ENCODE data around the gene APEX1.

The APEX1 gene

DNA sequence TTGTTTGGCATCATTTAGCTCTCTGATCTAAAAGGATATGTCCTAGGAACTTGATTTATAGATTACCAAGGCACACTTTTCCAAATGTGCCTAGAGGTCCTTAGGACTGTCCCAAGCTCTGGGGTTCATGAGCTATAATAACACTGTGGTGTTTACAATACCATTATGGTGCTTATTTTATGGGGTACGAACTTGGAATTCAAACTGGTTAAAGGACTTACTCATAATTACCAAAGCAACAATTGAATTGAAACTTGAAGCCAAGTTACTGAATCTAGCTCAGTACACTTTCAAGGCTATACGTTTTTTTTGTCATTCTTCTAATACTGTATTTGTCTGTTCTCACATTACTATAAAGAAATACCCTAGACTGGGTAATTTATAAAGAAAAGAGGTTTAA, 32.1 kb upstream of the APEX1 start:
- TF ChIP-seq MAX (IDR thresholded peaks at IDR 0.05; ENCODE audit: low read depth, low read length): no peak
- no peak for TF ChIP-seq MYC (IDR thresholded peaks at IDR 0.05; ENCODE audit: low read depth, low read length)
- TF ChIP-seq, protein P1, sequence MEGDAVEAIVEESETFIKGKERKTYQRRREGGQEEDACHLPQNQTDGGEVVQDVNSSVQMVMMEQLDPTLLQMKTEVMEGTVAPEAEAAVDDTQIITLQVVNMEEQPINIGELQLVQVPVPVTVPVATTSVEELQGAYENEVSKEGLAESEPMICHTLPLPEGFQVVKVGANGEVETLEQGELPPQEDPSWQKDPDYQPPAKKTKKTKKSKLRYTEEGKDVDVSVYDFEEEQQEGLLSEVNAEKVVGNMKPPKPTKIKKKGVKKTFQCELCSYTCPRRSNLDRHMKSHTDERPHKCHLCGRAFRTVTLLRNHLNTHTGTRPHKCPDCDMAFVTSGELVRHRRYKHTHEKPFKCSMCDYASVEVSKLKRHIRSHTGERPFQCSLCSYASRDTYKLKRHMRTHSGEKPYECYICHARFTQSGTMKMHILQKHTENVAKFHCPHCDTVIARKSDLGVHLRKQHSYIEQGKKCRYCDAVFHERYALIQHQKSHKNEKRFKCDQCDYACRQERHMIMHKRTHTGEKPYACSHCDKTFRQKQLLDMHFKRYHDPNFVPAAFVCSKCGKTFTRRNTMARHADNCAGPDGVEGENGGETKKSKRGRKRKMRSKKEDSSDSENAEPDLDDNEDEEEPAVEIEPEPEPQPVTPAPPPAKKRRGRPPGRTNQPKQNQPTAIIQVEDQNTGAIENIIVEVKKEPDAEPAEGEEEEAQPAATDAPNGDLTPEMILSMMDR (IDR thresholded peaks at IDR 0.05; ENCODE audit: low read depth, low read length): no peak
- no peak for TF ChIP-seq POLR2A (IDR thresholded peaks at IDR 0.05; ENCODE audit: extremely low read depth, insufficient read length)
- no peak overlapping the region for H3K4me3 ChIP-seq (ENCODE audit: low read depth, low read length)
- no peak for DNase-seq (ENCODE audit: low read depth)

DNA sequence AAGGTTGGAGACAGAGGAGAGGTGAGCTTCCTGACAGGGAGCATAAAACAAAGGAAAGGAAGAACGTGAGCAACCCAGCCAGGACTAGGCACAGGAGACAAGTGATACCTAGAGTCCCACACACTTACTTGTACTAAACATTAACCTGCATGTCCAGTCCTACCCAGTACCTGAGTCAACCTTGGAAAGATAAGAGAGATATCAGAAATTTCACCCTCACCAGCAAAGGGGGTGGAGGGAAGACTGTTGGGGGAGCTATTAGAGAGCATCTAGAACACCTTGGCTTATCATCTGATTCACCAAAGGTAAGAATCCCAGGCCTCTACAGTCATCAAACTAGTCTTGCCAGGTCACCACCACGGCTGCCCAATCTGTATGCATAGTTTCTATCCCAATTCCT, 30.2 kb upstream of the APEX1 start:
- TF ChIP-seq MAX (IDR thresholded peaks at IDR 0.05; ENCODE audit: low read depth, low read length): no peak
- TF ChIP-seq MYC (IDR thresholded peaks at IDR 0.05; ENCODE audit: low read depth, low read length): no peak
- TF ChIP-seq, protein P1 (IDR thresholded peaks at IDR 0.05; ENCODE audit: low read depth, low read length): no peak
- no peak for TF ChIP-seq POLR2A (IDR thresholded peaks at IDR 0.05; ENCODE audit: extremely low read depth, insufficient read length)
- DNase-seq (ENCODE audit: low read depth): no peak

DNA sequence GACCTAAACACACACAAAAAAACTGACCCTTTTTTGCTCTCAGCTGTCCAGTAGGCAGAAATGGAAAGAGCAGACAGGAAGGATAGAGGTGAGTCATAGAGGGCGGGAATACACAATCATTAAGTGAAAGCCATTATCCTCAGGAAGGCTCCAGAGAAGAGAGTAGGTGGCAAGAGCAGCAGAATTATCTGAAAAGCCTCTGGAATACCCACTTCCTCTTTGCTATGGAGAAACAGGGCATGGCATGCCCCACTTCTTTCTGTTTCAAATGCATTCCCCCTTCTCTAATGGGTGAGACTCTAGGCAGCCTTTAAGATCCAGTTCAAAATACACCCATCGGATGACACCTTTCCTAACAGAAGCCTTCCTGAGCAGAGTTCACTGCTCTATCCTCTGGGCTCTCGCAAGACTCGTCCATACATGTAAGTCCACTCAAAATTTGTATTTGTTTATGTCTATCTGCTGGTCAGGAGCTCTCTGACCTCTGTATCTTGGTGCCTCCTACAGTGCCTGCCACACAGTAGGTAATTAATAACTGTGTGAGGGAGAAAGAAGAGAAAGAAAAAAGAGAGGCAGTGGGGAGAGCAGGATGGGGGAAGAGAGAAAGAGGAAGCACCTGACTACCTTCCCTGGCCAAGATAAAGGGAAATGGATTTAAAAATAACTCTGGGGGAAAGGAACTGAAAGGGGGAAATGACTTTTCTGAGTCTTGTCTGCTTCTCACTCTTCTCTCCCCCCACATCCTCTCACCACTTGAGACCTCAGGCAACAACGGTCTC, 27.6 kb upstream of the APEX1 start:
- H3K4me3 ChIP-seq (ENCODE audit: low read depth, low read length): peak overlapping the region; percentile 32
- TF ChIP-seq POLR2A (IDR thresholded peaks at IDR 0.05; ENCODE audit: extremely low read depth, insufficient read length) (no peak), MYC (IDR thresholded peaks at IDR 0.05; ENCODE audit: low read depth, low read length) (no peak), MAX (IDR thresholded peaks at IDR 0.05; ENCODE audit: low read depth, low read length) (no peak)
- TF ChIP-seq, protein P1 (IDR thresholded peaks at IDR 0.05; ENCODE audit: low read depth, low read length): no peak
- DNase-seq (ENCODE audit: low read depth): peak; percentile 79

More for the DNA sequence above, 30.2 kb upstream of the APEX1 start:
- no peak overlapping the region for H3K4me3 ChIP-seq (ENCODE audit: low read depth, low read length)

GRCh38 chr14:20428010-20428365, 27.0 kb upstream of the APEX1 start:
- H3K4me3 ChIP-seq (ENCODE audit: low read depth, low read length): peak overlapping the region; percentile 32
- DNase-seq (ENCODE audit: low read depth): no peak
- TF ChIP-seq, protein P1 (IDR thresholded peaks at IDR 0.05; ENCODE audit: low read depth, low read length): no peak
- no peak for TF ChIP-seq MAX (IDR thresholded peaks at IDR 0.05; ENCODE audit: low read depth, low read length)
- TF ChIP-seq MYC (IDR thresholded peaks at IDR 0.05; ENCODE audit: low read depth, low read length): no peak
- no peak for TF ChIP-seq POLR2A (IDR thresholded peaks at IDR 0.05; ENCODE audit: extremely low read depth, insufficient read length)

- no peak overlapping the region for H3K4me3 ChIP-seq (ENCODE audit: low read depth, low read length)
- TF ChIP-seq POLR2A (IDR thresholded peaks at IDR 0.05; ENCODE audit: extremely low read depth, insufficient read length) (no peak), MYC (IDR thresholded peaks at IDR 0.05; ENCODE audit: low read depth, low read length) (no peak), MAX (IDR thresholded peaks at IDR 0.05; ENCODE audit: low read depth, low read length) (no peak)
- TF ChIP-seq, protein P1 (IDR thresholded peaks at IDR 0.05; ENCODE audit: low read depth, low read length): no peak
- no peak for DNase-seq (ENCODE audit: low read depth)
Observed at GRCh38 chr14:20428802-20429201, 26.2 kb upstream of the APEX1 start.
